M059J (cell line): ENCODE results near the gene ZBTB49. TPM values are rescaled to one million over a fixed set of nuclear protein-coding genes. Genes with fewer than 3 reads are reported as not detected.

ENCODE experiments used
- DNase-seq: peaks from one replicate; pipeline ENCODE4 v3.0.0-alpha.2; 2012; ENCODE audit warnings: low read depth
- total RNA-seq: library from RNA; depleted of rRNA; stranded (reverse); fragments of >200 nt; shearing (Covaris generic); gene quantifications from 2 replicates; pipeline ENCODE4 v1.2.3, GENCODE V29; 2014; rRNA removed

ZBTB49 gene
- total RNA-seq, 1 experiment from 2014 or later, result 6.2 TPM

DNA sequence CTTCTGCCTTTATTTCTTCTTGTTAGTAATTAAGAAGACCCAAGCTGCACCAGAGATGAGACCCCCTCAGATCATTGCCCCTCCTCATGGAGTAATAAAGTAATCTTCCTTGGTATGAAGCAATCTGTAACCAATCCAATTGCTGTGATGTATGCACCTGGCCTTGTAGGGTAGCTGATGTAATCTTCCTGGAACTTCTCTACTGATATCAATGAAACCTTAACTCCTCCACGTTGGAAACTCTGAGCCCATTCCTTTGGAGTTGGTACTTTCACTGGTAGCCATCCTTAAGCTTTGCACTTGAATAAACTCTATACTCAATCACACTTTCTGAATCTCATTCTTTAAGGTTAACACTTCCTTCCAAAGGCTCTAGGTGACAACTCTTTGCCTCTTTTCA is 65.3 kb downstream of the ZBTB49 start:
- no peak for DNase-seq

GRCh38 chr4:4356106-4357041 is 66.3 kb downstream of the ZBTB49 start:
- DNase-seq, result no peak

- DNase-seq, result no peak
These were observed 68.2 kb downstream of the ZBTB49 start for GRCh38 chr4:4358093-4358854.

- DNase-seq, result no peak
These were observed 71.8 kb downstream of the ZBTB49 start for GRCh38 chr4:4361883-4362282.

- no peak for DNase-seq
These were observed 73.1 kb downstream of the ZBTB49 start for GRCh38 chr4:4362991-4363697.

DNA sequence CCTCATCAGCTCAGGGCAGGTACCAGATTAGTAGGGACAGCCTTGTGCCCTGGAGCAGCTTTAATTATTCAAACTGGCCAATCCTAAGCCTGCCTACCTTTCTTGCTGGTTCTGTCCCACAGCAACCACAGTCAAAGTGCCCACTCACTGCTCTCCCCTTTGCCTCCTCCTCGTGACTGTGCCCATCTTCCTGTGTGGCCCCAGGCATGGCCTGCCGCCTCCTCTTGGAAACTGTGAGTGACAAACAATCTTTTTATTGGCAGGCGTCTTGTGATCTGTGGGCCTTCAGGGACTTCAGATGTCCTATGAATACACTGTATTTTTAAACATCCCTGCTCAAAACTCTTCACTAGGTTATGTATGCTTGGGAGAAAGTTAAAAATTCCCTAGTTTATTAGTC is 74.0 kb downstream of the ZBTB49 start:
- no peak for DNase-seq

DNA sequence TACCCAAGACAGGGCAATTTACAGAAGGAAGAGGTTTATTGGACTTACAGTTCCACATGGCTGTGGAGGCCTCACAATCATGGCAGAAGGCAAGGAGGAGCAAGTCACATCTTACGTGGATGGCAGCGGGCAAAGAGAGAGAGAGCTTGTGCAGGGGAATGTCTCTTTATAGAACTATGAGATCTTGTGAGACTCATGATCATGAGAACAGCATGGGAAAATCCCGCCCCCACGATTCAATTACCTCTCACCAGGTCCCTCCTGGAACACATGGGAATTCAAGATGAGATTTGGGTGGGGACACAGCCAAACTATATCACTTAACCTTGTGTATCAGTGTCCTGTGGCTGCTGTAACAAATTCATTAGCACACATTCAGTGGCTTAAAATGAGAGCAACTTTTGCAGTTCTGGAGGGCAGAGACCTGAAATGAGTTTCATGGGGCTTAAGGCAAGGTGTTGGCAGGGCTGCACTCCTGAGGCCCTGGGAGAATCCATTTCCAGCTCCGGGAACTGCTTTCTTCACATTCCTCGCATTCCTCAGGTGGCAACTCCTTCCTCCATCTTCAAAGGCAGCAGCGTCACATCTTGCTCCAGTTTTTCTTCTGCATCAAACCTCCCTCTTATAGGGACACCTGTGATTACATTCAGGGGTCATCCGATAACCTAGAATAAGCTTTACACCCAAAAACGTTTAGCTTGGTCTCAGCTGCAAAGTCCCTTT is 74.6 kb downstream of the ZBTB49 start:
- DNase-seq, result no peak

GRCh38 chr4:4368809-4369580 is 78.9 kb downstream of the ZBTB49 start:
- DNase-seq, result no peak

Other genes with a start within 250 kb of the ZBTB49 start
- gene OTOP1, start 63.3 kb upstream of the ZBTB49 start, total RNA-seq, result not detected in 2 replicates
- 21.0 and 28.0 TPM in 2 replicates for gene TMEM128, start 42.0 kb upstream of the ZBTB49 start, total RNA-seq
- 24.9 and 26.1 TPM in 2 replicates for gene LYAR, start 97 bp upstream of the ZBTB49 start, total RNA-seq
- 0.20 TPM in 1 of 2 replicates, not detected in the other for gene NSG1, start 96.9 kb downstream of the ZBTB49 start, total RNA-seq